Activated T-helper 2 cell treated with anti-CD3 and anti-CD28 coated beads, Interferon-gamma antibody, Interleukin-2, Interleukin-4, amounts not matched to agents 10 μg/mL and 5 μg/mL and 100 μg/mL, durations not matched to agents 14 hours and 24 hours and 36 hours (primary cell): ENCODE measurements around the gene PRPF38B. TPM values are rescaled to one million over a fixed set of nuclear protein-coding genes. Genes with fewer than 3 reads are reported as not detected.
"Not testable (repeated sequence)": the region's sequence is repeated elsewhere in the genome, so short reads cannot be mapped to it uniquely, and the experiment has no call there.

Experiments
- DNase-seq: peaks from one replicate; pipeline ENCODE4 v3.0.0; 2021; ENCODE audit warnings: low spot score
- H3K27ac Mint-ChIP-seq: one replicate; pipeline ENCODE4 v1.8.0; 2021; ENCODE audit warnings: mixed read lengths
- H3K27me3 Mint-ChIP-seq: one replicate; pipeline ENCODE4 v1.8.0; 2021; ENCODE audit warnings: low read depth, mixed read lengths
- H3K36me3 Mint-ChIP-seq: one replicate; pipeline ENCODE4 v1.8.0; 2021; ENCODE audit warnings: low read depth, mixed read lengths
- H3K4me1 Mint-ChIP-seq: one replicate; pipeline ENCODE4 v1.8.0; 2021; ENCODE audit warnings: low read depth, mixed read lengths
- H3K4me3 Mint-ChIP-seq: one replicate; pipeline ENCODE4 v1.8.0; 2021; ENCODE audit warnings: low read depth, mild to moderate bottlenecking, moderate library complexity, mixed read lengths
- H3K9me3 Mint-ChIP-seq: one replicate; pipeline ENCODE4 v1.8.0; 2021; ENCODE audit warnings: mixed read lengths
- intact Hi-C: fragments of 100-400 bp; cut with micrococcal nuclease; formaldehyde crosslinking; loops from one replicate; pipeline ENCODE4 v1.15.1; 2023
- total RNA-seq: library from RNA; stranded (reverse); gene quantifications from 2 replicates; pipeline ENCODE4 v1.2.3, GENCODE V29; 2022

The PRPF38B gene
- total RNA-seq, 1 donor from 2014 or later: 86.7 TPM

DNA sequence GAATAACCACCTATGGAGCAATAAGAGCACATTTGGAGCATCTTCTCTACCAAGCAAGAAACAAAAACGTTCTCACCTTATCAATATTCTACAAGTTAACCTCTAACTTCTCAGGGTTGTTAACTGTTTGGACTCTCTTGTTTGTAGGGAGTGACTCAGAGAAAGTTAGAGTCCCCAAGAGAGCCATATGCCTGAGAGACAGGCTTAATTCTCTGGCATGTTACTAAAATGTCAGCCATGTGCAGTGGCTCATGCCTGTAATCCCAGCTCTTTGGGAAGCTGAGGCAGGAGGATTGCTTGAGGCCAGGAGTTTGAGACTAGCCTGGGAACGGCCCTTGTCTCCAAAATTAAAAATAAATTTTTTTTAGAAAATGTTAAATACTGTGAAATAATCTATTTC is 27.0 kb upstream of the PRPF38B start:
- no peak overlapping the region for H3K4me3 Mint-ChIP-seq
- no peak for DNase-seq
- no peaks in the 10 kb centered on the region for H3K27me3 Mint-ChIP-seq
- peaks cover 23% of the 10 kb centered on the region for H3K4me1 Mint-ChIP-seq
- H3K27ac Mint-ChIP-seq: no peak overlapping the region
- no peaks in the 10 kb centered on the region for H3K36me3 Mint-ChIP-seq
- intact Hi-C loops: no loop called here
- H3K9me3 Mint-ChIP-seq: no peaks in the 10 kb centered on the region

DNA sequence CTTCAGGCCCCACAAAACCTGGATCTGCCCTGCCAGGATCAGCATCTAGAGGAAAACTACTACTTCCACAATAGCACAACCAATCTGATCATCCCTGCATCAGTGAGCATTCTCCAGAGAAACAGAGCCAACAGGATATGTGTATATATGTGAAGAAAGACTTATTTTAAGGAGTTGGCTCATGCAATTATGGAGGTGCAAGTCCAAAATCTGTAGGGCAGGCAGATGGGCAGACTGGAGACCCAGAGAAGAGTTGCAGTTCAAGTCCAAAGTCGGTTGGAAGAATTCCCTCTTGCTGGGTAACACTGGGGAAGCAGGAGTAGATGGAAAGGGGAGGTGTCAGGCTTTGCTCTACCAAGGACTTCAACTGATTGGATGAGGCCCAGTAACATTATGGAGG is 26.3 kb upstream of the PRPF38B start:
- Mint-ChIP-seq H3K27me3 (no peaks in the 10 kb centered on the region), H3K4me1 (peaks cover 19% of the 10 kb centered on the region), H3K9me3 (no peaks in the 10 kb centered on the region), H3K4me3 (no peak overlapping the region), H3K36me3 (no peaks in the 10 kb centered on the region), H3K27ac (no peak overlapping the region)
- intact Hi-C loops: no loop called here
- no peak for DNase-seq

DNA sequence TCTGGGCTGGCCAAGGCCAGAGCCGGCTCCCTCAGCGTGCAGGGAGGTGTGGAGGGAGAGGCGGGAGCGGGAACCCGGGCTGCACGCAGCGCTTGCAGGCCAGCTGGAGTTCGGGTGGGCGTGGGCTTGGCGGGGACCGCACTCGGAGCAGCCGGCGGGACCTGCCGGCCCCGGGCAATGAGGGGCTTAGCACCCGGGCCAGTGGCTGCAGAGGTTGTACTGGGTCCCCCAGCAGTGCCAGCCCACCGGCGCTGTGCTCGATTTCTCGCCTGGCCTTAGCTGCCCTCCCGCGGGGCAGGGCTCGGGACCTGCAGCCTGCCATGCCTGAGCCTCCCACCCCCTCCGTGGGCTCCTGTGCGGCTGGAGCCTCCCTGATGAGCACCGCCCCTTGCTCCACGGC is 24.7 kb upstream of the PRPF38B start:
- H3K36me3 Mint-ChIP-seq, H3K4me3 Mint-ChIP-seq, H3K27ac Mint-ChIP-seq, H3K27me3 Mint-ChIP-seq, H3K9me3 Mint-ChIP-seq, DNase-seq, intact Hi-C loops: not testable (repeated sequence)
- peaks cover 16% of the 10 kb centered on the region for H3K4me1 Mint-ChIP-seq

DNA sequence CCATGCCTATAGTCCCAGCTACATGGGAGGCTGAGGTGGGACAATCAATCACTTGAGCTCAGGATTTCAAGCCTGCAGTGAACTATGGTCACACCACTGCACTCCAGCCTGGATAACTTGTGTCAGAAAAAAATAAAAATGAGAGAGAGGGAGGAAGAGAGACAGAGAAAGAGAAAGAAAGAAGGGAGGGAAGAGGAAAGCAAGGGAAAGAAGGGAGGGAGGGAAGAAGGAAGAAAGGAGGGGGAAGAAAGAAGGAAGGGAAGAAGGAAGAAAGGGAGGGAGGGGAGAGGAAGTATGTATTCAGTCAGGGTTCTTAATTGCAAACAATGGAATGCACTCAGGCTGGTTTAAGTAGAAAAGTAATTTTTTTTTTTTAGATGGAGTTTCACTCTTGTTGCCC is 23.3 kb upstream of the PRPF38B start:
- H3K4me3 Mint-ChIP-seq: no peak overlapping the region
- peaks cover 9% of the 10 kb centered on the region for H3K4me1 Mint-ChIP-seq
- no peak overlapping the region for H3K27ac Mint-ChIP-seq
- DNase-seq: no peak
- intact Hi-C loops: no loop called here
- H3K9me3 Mint-ChIP-seq: peaks cover 7% of the 10 kb centered on the region
- H3K27me3 Mint-ChIP-seq: peaks cover 11% of the 10 kb centered on the region
- no peaks in the 10 kb centered on the region for H3K36me3 Mint-ChIP-seq

DNA sequence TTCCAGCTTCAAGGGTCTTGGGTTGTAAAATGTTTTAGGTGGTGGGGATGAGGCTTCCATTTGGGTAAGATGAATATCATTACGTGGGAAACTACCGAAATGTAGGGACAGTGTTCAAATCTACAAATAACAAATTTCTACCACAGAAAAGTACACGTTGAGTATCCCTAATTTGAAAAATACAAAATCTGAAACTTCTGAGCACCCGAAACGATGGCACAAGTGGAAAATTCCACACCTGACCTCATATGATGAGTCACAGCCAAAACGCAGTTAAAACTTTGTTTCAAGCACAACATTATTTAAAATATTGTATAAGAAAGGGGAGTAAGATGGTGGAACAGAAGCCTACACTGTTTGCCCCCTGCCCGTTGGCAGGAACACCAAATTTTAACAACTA is 22.4 kb upstream of the PRPF38B start:
- Mint-ChIP-seq H3K4me3 (no peak overlapping the region), H3K4me1 (peaks cover 9% of the 10 kb centered on the region), H3K27me3 (peaks cover 14% of the 10 kb centered on the region), H3K27ac (no peak overlapping the region), H3K9me3 (peaks cover 7% of the 10 kb centered on the region), H3K36me3 (no peaks in the 10 kb centered on the region)
- no peak for DNase-seq
- intact Hi-C loops: no loop called here

DNA sequence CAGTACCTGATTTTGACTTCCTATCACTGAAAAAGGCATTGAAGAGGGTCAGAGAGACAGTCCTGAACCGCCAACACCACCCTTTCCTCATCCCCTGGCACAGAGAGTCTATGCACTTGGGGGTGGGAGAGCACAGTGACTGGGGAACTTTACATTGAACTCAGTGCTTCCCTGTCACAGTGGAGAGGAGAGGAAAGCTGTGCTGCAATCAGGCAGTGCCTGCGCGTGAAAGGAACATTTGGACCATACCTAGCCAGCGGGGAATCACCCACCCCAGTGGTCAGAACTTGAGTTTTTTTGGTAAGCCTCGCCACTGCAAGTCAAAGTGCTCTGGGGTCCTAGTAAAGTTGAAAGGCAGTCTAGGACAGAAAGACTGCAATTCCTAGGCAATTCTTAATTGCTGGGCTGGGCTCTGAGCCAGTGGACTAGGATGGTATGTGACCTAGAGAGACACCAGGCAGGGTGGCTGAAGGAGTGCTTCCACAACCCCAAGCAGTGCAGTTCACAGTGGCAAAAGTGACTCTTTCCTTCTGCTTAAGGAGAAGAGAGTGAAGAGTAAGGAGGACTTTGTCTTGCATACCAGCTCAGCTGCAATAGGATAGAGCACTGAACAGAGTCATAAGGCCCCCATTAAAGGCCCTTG is 21.9 kb upstream of the PRPF38B start:
- no peak overlapping the region for H3K4me3 Mint-ChIP-seq
- peaks cover 9% of the 10 kb centered on the region for H3K4me1 Mint-ChIP-seq
- peaks cover 14% of the 10 kb centered on the region for H3K27me3 Mint-ChIP-seq
- no peak overlapping the region for H3K27ac Mint-ChIP-seq
- no peaks in the 10 kb centered on the region for H3K36me3 Mint-ChIP-seq
- DNase-seq: no peak
- intact Hi-C loops: no loop called here
- peaks cover 7% of the 10 kb centered on the region for H3K9me3 Mint-ChIP-seq

DNA sequence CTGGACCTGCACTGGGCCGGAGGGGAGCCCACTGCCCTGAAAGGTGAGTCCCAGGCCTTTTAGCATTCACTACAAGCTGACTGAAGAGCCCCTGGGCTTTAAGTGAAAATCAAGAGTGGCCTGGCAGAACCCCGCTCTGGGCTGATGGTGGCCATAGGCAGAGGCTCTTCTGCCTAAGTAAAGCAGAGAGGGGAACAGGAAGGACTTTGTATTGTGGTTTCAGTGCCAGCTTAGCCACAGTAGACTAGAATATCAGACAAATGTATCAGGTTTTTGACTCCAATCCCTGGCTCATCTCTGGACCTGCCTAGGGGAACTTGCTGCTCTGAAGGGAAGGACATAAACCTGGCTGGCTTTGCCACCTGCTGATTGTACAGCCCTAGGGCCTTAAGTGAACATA is 21.0 kb upstream of the PRPF38B start:
- H3K4me1 Mint-ChIP-seq: peaks cover 9% of the 10 kb centered on the region
- peaks cover 7% of the 10 kb centered on the region for H3K9me3 Mint-ChIP-seq
- DNase-seq: no peak
- peaks cover 14% of the 10 kb centered on the region for H3K27me3 Mint-ChIP-seq
- intact Hi-C loops: no loop called here
- H3K36me3 Mint-ChIP-seq: no peaks in the 10 kb centered on the region
- H3K27ac Mint-ChIP-seq: no peak overlapping the region
- no peak overlapping the region for H3K4me3 Mint-ChIP-seq

DNA sequence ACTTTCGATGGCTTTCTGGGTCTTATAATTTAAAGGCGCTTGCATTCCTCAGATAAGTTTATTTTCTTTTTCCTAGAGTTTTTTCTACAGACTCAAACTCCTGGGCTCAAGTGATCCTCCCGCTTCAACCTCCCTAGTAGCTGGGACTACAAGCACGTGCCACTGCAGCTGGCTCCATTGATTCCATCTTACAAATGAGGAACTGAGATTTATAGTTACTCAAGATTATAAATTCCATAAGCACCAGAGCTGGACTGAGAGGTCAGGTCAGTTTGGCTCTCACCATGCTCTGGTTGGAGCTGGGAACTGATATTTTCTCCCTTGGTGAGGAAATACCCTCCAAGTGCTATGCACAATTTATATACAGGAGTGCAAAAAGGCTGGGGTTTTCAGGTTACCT is 13.4 kb upstream of the PRPF38B start:
- H3K4me1 Mint-ChIP-seq: peaks cover 14% of the 10 kb centered on the region
- no peak for DNase-seq
- H3K27me3 Mint-ChIP-seq: peaks cover 5% of the 10 kb centered on the region
- no peaks in the 10 kb centered on the region for H3K36me3 Mint-ChIP-seq
- no peak overlapping the region for H3K27ac Mint-ChIP-seq
- intact Hi-C loops: no loop called here
- no peaks in the 10 kb centered on the region for H3K9me3 Mint-ChIP-seq
- H3K4me3 Mint-ChIP-seq: no peak overlapping the region

DNA sequence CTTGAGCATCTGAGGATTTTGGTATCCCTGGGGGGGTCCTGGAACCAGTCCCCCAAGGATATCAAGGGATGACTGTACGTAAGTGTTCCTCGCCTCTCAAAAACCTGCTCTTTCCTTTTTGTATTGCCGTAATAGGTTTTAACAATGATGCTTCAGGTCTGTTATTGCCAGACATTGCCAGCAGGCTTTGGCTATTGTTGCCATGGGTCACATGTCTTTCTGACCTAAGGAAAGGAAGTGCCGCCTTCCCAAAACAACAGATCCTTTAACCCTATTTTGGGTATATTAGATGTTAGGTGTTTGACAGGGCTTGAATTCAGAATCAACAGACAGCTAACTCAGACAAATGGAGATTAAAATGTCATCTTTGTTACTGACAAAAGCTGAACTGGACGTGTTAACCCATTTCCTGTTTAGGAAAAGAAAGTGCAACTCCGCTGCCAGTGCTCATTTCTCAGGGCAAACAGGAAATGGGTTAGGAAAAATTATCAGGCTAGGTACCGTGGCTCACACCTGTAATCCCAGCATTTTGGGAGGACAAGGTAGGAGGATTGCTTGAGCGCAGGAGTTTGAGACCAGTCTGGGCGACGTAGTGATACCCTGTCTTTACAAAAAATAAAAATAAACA is 12.4 kb upstream of the PRPF38B start:
- H3K4me3 Mint-ChIP-seq: no peak overlapping the region
- H3K4me1 Mint-ChIP-seq: peaks cover 14% of the 10 kb centered on the region
- peak overlapping the region; percentile 17 for H3K27ac Mint-ChIP-seq
- H3K9me3 Mint-ChIP-seq: no peaks in the 10 kb centered on the region
- intact Hi-C loops: no loop called here
- peaks cover 4% of the 10 kb centered on the region for H3K27me3 Mint-ChIP-seq
- no peak for DNase-seq
- no peaks in the 10 kb centered on the region for H3K36me3 Mint-ChIP-seq

DNA sequence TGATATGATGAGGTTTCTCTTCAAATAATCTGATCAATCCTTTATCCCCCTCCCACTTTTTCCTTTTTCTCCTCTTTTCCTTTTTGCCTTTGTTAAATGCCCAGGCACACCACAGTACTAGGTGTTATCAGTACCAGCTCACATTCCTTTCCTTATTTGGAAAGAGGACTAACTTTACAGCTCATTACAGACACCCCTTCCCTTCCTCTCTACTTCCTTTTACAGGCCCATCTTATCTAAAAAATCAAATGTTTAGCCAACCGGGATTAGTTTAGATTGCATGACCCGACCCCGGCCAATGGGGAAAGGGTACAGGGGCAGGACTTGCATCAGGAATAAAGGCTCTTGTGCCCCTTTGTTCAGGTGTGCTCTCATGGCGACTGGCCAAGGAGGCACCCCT is 10.4 kb upstream of the PRPF38B start:
- DNase-seq, H3K27ac Mint-ChIP-seq, H3K9me3 Mint-ChIP-seq, intact Hi-C loops, H3K4me3 Mint-ChIP-seq, H3K27me3 Mint-ChIP-seq, H3K36me3 Mint-ChIP-seq: not testable (repeated sequence)
- H3K4me1 Mint-ChIP-seq: peaks cover 14% of the 10 kb centered on the region

DNA sequence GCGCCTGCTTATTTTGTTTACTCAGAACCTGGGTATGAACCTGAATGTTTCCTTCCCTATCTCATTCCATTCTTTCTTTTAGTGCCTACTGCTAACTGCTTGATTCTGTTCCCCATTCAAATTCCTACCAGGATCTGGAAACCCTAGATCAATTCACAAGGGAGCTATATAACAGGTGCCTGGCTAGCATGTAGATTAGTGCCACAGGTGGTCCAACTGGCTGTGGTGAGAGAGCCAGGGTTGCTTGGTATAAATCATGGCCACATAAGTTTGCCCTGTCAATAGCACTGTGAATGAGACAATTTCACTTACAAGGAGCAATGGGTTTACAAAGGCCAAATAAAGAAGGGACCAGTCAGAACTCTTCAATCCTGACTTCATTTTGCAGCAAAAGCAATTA is 6.6 kb upstream of the PRPF38B start:
- Mint-ChIP-seq H3K4me1 (peaks cover 10% of the 10 kb centered on the region), H3K4me3 (no peak overlapping the region), H3K27ac (no peak overlapping the region), H3K36me3 (no peaks in the 10 kb centered on the region), H3K27me3 (peaks cover 9% of the 10 kb centered on the region), H3K9me3 (no peaks in the 10 kb centered on the region)
- DNase-seq: no peak
- intact Hi-C loops: no loop called here

DNA sequence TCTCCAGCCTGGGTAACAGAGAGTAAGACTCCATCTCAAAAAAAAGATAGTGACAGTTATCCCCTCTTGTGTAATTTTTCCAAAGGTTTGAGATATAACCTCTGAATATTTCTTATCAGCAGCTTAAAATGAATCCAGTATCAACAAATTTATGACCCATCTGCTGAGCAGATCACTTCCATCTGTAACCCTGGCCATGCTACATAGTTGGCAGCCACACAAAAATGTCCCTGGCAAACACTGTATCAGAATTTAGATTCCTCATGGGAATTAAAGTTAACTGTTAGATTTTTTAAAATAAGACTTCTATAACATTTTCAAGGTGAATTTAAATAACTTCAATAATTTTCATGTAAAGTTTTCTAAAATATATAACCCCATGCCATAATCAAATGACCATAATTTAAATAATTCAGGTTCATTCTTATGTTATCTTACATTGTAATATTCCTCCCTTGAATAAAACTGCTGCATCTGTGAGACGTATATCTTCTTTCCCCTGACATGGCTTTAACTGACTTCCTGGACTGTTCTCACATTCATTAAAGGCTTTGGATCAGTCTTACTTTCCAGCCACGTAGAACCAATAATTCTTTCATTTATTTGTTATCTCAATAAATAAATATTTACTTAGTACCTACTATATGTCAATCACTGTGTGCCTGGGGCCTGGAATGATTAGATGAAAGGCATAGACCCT is 5.3 kb upstream of the PRPF38B start:
- H3K9me3 Mint-ChIP-seq: no peaks in the 10 kb centered on the region
- H3K4me3 Mint-ChIP-seq: no peak overlapping the region
- intact Hi-C loops: no loop called here

More for the DNA sequence above, 5.3 kb upstream of the PRPF38B start:
- H3K27ac Mint-ChIP-seq: no peak overlapping the region
- peaks cover 9% of the 10 kb centered on the region for H3K27me3 Mint-ChIP-seq
- no peaks in the 10 kb centered on the region for H3K36me3 Mint-ChIP-seq
- peaks cover 15% of the 10 kb centered on the region for H3K4me1 Mint-ChIP-seq
- no peak for DNase-seq
